ENCODE measurements around the gene OLFML2A.
A peak's percentile ranks its signal among the peaks of the same experiment; 100 is the strongest.

OLFML2A gene

GRCh38 chr9:124779368-124780059, 2.6 kb downstream of the OLFML2A start:
- no peak for DNase-seq

DNA sequence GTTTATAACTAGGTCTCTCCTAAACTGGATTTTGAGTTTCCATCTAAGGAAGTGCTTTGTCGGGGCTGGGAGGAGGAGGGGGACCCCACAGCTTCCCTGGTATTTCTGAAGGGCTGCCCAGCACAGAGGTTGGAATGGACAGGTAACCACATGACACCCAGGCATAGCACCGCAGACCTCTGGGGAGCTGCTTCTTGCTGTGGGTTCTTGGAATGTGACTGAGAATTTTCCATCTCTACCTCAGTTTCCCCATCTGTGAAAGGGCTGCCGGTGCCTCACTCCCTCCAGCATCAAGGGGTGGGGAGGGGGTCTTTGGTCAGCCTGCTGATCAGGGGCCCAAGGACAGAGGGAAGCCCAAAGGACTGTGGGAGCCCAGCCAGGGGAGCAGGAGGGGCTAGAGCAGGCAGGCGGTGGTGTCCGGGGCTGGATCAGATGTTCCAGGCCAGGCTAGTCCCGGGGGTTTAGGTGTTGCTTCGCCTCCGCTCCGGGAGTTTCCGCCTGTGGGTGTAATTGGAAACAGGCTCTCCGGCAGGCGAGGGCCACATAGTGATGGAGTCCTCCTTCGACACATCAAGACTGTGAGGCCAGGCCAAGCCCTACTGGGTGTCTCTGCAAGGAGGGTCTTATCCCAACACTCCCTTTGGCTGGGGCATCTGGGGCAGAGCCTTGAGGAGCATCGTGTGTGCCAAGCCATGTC, 3.3 kb downstream of the OLFML2A start:
- no peak for DNase-seq

GRCh38 chr9:124780757-124781151, 3.8 kb downstream of the OLFML2A start:
- DNase-seq, result no peak

DNA sequence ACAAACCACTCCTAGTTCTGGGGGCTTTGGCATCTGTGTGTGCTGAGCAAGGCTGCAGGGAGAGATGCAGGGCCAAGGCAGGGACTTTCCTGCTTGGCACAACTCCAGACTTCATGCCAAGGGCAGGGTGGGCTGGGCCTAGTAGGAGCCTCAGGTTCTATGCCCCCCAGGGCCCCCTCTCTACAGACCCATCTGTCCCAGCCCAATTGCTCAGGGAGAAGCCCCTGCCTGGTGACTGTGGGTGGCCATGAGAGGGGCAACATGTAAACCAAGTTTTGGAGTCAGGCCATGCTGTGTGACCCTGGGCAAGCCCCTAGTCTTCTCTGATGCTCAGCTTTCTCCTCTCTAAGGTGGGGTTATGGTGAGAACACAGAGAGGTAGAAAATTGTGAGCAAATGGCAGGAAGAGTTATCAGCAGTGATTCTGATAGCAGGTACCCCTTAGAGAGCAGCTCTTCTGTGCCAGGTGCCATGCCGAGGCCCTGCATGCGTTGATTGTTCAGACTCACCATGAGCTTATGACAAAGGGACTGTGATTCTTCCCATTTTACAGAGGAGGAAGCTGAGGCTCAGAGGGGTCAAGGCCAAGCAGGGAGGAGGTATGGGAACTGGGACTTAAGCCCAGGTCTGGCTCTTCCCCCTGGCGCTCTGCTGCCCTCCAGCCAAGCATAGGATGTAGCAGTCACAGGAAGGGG, 5.2 kb downstream of the OLFML2A start:
- DNase-seq, result no peak

DNA sequence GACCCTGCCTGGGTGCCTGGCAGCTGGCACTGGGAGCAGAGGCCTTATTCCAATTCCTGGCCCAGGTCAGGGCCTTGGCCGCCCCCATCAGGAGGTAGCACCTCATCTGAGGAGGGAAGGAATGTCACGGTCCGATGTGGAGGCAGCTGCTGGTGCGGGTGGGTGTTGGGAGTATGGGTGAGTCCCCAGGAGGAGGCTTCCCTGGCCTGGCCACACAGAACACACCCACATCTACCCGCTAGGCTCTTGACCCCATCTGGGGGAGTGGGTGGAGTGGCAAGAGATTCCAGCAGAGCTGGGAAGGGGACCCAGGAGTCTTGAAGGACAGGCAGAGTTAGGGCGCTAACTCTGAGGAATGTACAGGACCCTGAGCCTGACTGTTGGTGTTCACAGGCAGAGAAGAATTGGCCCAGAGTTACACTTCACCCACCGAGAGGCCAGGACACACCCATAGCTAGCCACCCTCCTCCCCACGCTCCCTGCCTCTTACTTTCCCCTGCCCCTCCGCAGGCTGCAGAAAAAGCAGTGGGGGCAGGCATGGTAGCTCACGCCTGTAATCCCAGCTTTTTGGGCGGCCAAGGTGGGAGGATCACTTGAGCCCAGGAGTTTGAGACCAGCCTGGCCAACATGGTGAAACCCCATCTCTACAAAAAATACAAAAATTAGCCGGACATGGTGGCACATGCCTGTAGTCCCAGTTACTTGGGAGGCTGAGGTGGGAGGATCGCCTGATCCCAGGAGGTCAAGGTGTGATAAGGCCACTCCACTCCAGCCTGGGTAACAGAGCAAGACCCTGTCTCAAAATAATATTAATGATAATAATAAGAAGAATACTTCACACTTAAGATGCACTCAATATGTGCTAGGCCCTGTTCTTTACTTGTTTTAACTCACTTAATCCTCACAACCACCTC, 6.0 kb downstream of the OLFML2A start:
- no peak for DNase-seq

DNA sequence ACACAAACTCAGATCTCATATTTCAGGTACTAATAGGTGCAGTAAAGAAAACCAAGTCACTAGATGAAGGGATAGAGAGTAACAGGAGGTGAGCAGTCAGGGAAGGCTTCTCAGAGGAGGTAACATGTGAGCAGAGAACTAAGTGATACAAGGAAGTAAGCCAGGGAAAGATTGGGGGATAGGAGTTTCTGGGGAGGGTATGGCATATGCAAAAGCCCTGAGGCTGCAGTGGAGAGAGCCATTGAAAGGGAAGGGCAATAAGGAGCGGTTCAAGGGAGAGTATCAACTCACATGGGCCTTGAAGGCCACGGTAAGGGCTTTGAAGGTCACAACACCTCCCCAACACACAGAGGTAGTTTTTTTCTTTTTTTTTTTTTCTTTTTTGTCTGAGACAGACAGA, 6.9 kb downstream of the OLFML2A start:
- no peak for DNase-seq

GRCh38 chr9:124784509-124784908, 7.6 kb downstream of the OLFML2A start:
- DNase-seq, result no peak

- DNase-seq, result no peak
Measured at GRCh38 chr9:124786881-124787573, 10.1 kb downstream of the OLFML2A start.

DNA sequence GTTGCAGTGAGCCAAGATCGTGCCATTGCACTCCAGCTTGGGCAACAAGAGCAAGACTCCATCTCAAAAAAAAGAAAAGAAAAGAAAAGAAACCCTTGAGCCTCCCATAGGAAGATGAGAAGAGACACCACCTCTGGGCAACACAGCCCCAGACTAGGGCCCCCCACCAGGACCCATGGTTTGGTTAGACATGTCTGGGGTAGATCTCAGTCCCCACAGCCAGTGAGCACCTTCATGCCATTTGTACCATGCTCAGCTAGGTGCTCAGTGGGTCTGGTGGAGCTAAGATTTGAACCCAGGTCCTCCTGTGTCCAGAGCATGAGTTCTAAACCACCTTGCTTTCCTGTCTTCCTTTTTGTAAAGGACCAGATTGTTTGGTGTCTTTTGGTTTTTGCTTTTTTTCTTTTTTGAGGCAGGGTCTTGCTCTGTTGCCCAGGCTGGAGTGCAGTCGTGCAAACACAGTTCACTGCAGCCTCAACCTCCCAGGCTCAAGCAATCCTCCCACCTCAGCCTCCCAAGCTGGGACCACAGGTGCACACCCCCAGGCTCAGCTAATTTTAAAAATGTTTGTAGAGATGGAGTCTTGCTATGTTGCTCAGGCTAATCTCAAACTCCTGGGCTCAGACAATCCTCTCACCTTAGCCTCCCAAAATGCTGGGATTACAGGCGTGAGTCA, 11.7 kb downstream of the OLFML2A start:
- no peak for DNase-seq

DNA sequence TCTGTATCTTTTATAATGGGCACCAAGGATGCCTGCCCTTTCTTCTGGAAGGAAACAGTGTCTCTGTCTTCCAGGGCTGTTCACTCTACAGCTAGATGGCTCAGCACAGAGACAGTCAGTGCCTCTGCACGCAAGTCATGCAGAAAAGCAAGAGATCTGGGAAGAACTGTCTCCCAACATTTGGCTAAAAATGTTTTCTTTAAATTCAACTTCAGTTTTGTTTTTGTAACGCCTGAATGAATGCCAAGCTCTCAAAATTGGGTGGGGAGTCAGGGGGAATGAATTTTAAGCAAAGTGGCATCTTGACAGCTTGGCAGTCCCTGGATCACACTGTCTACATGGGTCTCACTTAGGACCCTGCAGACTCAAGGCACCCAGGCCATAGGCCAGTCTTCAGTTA, 12.6 kb downstream of the OLFML2A start:
- no peak for DNase-seq

DNA sequence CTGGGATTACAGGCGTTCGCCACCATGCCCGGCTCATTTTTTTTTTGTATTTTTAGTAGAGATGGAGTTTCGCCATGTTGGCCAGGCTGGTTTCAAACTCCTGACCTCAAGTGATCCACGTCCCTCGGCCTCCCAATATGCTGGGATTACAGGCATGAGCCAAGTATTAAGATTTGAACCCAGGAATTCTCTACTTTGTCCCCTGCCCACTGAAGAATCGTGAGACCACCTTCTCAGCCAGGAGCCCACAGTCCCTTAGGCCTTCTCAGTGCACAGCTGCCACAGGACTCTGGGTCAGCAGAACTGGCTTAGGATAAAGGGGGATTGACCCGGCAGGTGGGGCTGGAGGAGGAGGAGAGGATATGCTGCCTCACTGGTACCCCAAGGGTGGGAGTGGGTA, 13.4 kb downstream of the OLFML2A start:
- no peak for DNase-seq

DNA sequence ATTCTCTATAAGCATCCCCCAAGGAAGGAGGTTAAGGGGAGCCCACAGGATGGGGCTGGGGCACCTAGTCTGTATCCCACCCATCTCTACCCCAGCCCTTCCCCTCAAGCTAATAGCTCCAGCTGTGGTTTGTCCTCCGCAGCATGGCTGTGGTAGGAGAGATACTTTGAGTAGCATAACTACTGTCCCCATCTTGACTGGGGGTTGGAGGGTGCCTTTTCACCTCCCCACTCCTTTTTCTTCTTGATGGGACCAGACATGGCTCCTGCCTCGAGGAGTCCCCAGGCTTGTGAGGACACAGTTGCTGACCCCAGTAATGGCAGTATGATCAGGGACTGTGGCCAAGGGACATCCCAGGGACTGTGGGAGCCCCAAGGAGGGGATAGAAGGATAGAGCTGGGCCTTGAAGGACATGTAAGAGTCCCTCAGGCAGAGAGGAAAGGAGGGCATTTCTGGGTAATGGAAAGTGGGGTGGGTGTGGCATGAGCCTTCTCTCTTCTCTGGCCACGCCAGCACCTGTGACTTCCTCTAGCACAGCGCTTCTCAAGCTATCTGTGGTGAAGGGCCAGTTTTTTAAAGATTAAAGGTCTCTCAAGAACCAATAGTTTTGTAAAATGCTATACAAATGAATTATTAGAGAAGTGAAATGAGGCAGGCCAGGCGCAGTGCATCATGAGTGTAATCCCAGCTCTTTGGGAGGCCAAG, 14.0 kb downstream of the OLFML2A start:
- DNase-seq, result no peak

DNA sequence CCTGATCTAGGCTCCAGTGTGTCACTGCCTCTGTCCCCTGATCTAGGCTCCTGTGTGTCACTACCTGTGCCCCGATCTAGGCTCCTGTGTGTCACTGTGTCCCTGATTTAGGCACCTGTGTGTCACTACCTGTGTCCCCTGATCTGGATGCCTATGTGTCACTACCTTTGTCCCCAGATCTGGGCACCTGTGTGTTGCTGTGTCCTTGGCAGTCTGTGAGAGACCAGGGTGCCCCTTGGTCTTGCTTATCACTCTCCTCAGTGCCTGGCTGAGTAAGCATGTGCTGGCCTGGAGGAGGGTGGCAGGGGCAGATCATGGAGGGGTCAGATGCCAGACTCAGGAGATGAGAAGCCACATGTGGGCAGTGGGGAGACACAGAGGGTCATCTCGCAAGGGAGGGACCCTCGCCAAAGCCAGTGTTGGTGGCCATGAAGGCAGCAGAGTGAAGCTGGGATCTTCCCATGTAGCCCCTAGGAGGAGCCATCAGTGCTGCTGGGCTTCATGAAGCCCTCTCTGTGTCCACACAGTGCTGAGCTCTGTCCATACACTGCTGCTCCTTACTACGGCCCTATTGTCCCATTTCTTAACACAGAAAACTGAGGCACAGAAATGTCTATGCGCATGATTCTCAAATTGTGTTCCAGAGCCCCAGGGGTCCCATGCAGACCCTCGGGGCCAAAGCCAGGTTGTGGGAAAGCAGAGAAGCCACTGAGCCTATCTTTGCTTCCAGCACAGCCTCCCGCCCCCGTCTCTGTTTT, 15.5 kb downstream of the OLFML2A start:
- DNase-seq, result no peak

GRCh38 chr9:124793015-124793541, 16.1 kb downstream of the OLFML2A start:
- DNase-seq, result peak; percentile 27

- no peak for DNase-seq
Measured at GRCh38 chr9:124794902-124795491, 18.1 kb downstream of the OLFML2A start.

GRCh38 chr9:124795881-124796431, 19.0 kb downstream of the OLFML2A start:
- DNase-seq, result no peak

GRCh38 chr9:124797343-124798103, 20.6 kb downstream of the OLFML2A start:
- no peak for DNase-seq

DNA sequence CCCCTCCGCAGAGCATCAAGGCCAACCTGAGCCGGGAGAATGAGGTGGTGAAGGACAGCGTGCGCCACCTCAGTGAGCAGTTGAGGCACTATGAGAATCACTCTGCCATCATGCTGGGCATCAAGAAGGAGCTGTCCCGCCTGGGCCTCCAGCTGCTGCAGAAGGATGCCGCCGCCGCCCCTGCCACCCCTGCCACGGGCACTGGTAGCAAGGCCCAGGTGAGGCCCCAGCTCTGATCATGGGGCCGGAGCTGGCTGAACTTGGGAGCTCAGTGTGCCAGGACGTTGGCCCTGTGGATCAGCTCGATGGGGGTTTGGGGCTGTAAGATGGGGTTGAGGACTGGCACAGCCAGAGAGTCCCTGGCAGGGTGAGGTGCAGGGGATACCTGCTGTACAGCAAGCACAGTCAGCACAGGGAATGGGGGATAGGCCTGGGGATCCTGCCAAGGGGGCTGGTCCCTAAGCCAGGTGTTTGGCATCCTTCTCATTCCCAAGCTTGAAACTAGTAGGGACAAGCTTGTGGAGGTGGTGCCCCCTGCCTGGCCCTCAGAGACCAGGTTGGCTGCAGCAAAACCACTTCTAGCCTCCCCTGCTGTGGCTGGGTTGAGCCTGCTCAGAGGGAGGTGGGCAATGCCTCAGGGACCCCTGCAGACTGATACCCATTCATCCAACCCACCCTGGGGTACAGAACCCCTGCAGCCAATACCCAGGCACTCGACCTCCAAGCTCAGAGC, 22.5 kb downstream of the OLFML2A start:
- DNase-seq, result no peak
